ENCODE results near the gene SMC2.

Gene SMC2

DNA sequence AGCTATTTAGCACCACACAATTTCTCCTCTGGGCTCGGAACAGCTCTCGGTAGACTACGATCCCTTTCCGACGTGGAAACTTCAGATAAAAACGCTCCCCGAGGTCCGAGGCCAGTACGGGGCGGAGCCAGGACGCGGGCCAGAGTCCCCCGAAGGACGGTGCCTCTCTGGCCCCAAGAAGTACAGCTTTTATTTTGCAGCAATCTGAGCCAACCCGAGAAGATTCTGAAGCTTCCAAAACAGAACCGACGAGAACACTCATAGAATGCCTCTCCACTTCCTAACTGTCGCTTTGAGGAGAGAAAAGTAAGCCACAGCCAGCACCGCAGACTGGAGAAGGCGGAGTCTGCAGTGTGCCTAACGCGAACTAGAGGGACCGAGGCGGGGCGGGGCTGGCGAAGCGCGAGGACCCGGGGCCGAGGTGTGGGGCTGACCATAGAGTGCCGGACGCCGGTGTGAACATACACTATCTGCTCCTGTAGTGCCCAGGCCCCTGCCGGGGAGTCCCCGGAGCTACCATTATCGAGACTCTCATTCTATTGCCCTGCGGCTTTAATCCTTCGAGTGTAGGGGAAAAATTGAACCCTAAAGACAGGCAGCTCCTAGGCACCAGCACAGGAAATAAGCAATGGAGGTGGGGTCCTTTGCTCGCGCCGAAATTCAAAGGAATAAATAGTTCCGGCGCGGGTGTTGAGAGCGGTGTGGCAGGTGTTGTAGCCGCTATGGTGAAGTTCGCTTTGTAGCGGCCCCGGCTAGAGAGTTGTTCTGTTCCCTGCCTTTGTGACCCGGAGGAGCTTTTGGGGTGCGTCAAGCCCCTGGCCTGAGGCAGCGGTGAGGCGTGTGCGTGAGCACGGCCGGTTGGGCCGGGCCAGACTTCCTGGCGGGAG, at the start of gene SMC2:
Gene SMC2 (plus strand): TSS at position 663 of the 887 bp plus-strand sequence. CDS start 1,076 bp downstream, outside the sequence.
- DNase-seq (ENCODE audit: low read depth in 2 of 2) = peak; percentile 75 to 77

DNA sequence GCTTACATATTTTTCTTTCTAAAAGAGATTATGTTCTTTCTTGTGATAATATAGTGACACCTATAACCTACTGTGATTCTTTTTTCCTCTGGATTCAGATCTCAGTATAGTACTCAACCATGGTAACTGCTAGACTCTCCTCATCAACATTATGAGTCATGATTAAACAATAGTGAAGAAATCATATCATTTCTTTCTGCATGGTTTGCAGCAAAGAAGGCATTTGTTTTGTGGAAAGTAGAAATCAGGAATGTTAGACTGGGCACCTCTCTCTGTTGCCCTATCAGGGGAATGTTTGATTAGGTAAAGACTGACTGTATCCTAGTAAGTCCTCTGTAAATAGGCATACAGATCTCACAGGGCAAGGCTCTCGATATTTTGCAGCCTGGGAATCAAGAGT, 25.6 kb upstream of the SMC2 start:
- DNase-seq (ENCODE audit: low read depth in 2 of 2) = no peak

DNA sequence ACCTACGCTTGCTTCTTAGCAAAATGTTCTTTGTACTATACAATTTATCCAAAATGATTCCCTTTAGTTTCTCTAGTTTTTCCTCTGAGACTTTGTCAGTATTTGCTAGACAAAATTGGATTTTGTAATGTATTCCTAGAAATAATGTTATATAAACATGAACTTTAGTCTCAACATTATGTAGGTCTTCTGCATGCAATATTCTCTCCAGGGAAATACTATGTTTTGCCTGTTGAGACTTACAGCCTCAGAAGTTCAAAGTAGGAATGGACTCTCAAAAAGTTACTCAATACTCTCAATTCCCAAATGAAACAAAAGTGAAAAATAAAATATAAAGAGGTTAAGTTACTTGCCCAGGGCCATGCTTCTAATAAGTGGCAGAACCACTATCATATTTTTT, 24.8 kb upstream of the SMC2 start:
- DNase-seq (ENCODE audit: low read depth in 2 of 2) = no peak

DNA sequence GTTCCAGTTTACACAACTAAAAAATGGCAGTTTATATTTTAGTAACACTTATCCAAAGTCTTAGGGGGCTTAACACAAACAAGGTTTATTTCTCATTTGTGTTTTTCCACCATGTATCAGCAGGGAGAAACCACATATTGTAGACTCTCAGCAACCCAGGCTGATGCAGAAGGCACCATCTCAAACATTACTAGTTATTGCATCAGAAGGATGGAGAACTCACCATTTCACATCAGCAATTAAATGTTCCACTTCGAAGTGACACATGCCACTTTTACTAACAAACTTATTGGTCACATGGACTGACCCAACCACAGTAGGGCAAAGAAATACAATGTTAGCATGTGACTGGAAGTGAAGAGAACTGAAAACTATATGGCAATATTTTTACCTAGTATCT, 22.5 kb upstream of the SMC2 start:
- DNase-seq (ENCODE audit: low read depth in 2 of 2) = no peak

DNA sequence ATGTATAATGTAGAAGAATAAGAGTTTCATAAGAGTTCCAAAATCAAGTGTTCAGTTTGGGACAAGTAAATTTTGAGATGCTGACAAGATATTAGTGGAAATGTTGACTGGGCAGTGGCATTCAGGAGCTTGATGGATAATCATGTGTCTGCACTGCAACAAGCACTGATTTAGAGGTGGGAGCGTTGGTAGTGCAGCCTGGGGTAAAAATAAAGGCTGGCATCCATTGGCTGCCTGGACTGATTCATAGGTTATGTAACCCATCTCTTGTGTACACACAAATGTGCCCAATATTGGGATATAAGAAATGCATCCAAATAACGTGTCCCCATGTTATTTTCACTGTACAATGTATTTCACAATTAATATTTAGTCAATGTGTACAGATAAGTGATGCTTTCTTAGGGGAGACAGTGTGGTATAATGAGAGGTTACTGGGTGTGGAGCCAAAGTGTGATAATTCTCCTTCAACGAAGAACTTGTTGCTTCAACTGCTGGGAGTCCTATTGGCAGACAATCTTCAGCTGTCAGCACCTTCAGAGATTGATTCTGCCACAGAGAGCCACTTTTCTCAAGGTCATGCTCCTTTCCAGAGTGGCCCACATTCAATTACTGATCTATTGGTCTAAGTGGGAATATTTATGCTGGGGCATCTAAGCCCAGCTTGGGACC, 20.9 kb upstream of the SMC2 start:
- no peak for DNase-seq (ENCODE audit: low read depth in 2 of 2)

DNA sequence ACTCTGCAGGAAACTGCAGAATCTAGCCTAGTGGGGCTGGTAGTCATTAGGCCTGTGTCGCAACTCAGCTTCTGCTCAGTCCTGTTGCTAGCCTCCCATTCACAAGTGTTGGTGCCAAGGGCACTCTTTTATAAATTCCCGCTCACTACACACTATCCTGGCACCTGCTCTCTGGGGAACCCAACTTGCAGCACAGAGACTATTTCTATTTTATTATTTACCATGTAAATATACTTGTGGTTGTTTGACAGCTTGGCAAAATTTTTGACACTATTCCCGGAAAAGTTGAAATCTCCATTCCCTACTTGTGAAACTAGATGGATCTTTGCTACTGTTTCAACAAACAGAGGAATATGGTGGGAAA, 20.4 kb upstream of the SMC2 start:
- DNase-seq (ENCODE audit: low read depth in 2 of 2) = no peak

DNA sequence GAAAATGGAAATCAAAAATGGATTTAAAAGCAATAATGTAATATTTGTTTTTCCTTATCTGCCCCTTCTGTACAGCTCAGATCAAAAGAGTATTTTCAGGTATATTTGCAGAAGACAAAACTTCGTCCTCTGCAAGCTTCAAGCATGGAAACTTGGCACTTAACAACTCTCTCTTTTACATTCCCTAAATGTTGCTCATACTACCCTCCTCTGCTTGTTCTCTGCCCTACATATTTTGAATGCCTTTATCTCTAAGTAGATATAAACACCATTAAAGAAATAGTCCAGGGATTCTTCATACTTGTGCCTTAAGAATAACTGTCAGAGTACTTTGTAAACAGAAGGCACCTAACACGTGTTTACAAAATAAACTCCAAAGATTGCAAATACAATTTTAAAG, 19.2 kb upstream of the SMC2 start:
- DNase-seq (ENCODE audit: low read depth in 2 of 2) = peak in 1 of 2 experiments; percentile 40

DNA sequence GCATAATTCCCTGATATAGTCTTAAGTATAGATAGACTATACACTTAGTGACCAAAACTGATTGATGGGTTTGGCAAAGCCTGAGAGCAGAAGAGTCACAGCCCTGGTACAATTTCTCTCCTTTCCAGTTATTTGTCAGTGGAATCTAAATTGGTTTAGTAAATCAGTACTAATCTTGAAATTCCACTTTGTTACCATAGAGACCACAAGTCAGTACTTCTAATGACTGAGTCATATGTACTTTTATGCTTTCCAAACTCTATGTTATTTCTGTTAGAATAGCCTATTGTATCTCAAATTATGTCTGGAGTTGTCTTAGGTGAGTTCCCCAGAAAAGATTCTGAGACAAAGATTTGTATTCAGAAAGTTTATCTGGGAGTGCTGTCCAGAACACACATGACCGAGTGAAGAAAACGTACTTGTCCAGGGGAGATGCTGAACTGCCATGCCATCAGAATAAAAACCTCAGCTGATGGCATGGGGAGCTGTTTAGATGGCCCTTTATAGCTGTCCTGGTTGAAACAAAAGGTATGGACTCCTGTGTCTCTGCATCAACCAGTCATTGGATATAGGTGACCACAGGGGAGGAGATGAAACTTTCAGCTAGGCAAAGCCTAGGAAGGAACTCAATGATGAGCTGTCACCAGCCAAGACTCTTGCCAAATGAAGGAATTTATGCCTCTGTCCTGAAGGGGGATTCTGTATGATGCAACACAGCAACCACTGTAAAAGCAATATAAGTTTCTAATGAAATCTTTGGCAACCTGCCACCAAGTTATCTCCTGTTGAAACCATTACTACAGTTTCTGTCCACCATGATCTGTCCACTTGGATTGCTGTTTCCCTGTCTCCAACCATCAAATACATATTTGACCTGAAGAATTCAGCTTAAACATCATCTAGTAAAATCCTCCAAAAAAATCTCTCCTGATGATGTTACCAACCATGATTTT, 18.0 kb upstream of the SMC2 start:
- DNase-seq (ENCODE audit: low read depth in 2 of 2) = peak; percentile 68 to 75

DNA sequence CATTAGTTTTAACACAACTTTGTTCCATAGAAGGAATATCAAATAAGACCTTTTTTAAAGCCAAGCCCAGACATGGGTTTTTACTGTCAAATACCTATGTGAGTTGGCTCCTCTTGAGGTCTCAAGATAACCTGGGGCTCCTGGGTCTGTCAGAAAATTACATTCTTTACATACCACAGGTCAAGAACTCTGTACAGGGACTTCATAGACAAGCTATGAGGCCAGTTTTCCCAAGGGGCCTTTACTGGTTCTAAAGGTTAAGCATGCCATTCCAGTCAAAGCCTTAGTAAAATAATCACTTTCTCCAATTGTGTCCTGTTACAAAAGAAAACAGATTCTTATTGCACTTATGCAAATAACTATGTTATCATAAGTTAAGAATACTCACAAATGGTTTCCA, 15.5 kb upstream of the SMC2 start:
- DNase-seq (ENCODE audit: low read depth in 2 of 2) = no peak

DNA sequence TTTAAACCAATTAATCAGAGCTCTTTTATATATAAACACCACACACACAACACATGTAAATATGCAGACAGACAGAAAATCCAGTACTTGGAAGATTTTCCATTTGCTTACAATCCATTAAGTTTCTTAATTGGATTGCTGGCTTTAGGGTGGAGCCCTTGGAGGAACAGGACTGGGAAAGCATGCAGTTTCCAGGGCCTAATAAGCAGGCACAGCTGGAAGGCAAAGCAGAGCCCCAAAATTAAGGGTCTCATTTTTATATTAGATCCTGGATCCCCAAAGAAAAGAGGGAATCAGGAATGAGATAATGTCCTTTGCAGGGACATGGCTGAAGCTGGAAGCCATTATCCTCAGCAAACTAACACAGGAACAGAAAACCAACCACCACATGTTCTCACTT, 13.1 kb upstream of the SMC2 start:
- DNase-seq (ENCODE audit: low read depth in 2 of 2) = no peak

DNA sequence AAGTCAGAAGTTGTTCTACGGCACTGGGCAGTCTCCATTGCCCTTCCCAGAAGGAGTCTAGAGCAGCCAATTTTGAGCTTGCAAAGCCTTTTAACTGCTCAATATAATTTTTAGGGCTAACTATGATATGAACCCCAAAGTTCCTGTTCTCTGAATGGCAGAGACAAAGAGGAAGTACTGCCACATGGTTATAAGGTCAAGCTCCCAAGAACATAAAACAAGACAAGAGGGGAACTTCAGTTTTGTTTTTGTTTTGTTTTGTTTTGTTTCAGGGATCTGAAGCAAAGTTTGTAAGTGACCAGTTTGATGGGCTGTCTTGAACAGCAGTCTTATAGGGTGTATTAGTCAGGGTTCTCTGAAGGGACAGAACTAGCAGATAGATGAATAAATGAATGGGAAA, 11.9 kb upstream of the SMC2 start:
- DNase-seq (ENCODE audit: low read depth in 2 of 2) = no peak

DNA sequence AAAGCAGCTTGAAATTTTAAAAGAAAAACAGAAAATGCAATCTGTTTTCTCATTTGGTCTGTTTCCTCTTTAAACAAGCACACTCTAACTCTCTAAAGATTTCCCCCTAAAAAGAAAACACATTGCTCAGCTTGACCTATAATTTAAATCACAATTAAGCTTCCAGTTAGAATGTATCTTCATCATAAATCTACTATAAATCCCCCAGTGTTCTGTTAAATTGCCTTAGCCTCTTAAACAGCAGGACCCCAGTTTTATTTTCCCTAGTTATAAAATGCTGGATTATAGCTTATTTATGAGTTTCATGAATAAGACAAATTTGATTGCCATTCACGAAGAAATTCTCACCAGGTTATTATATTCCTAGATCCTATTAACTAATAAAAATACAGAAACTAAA, 8.6 kb upstream of the SMC2 start:
- DNase-seq (ENCODE audit: low read depth in 2 of 2) = no peak

DNA sequence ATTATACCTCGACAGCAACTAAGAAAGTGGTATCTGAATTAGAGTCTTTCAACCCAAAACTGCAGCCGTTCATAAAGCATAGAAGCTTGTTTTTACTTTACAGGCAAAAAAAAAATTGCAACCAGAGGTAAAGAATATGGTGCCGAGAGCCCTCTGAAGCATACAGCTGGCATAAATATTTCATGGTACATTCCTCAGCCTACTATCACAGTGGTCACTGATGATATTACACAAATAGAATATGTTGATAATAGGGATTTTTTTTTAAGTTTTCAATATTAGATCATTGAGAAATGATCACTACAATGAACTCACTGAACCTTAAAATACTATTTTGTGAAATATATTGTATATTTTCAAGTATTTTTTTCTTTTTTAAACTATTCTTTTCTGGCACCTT, 6.2 kb upstream of the SMC2 start:
- no peak for DNase-seq (ENCODE audit: low read depth in 2 of 2)

DNA sequence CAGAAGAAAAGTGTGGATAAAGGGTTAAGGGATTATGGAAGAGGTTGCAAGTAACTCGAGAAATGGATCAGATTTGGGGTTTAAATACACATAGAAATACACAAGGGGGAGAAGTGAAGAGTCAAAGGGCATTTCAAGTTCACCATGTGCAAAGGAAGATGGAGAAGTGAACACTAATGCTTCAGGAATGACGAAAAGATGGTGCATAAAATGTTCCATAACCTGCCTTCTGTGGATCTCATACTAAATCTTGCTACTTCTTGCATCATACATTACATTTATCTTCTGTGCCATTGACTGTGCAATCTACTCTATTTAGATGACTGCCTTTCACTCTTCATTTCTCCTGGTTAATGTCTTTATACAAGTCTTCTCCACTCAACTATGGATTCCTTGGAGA, 5.7 kb upstream of the SMC2 start:
- no peak for DNase-seq (ENCODE audit: low read depth in 2 of 2)

DNA sequence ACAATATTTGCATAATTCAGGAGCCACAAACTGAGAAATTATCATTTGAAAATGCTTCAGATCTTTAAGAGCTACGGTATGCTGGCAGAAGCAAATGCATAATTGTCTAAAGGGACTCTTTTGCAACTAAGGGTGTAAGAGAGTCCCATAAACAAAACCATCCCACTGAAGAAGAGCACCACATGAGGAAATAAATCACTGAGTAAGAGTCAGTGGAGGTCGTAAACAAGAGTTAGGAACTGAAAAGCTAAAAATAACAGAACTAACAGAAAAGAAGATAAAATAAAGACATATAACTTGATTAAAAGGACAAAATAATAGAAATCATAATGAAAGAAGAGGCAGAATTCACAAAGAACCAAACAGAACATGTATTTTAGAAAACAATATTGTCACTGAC, 3.5 kb upstream of the SMC2 start:
- DNase-seq (ENCODE audit: low read depth in 2 of 2) = no peak

DNA sequence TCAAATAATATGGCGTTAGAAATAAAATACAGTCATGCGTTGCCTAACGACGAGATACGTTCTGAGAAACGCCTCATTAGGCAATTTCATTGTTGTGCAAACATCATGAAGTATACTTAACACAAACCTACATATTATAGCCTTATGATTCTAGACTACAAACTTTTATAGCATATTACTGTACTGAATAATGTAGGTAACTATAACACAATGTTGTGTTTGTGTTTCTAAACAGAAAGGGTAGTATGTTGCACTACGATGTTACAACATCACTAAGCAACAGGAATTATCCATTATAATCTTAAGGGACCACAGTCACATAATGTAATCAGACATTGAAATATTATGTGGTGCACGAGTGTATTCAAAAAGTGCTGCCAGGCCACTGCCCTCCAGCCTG, 3.0 kb upstream of the SMC2 start:
- no peak for DNase-seq (ENCODE audit: low read depth in 2 of 2)

DNA sequence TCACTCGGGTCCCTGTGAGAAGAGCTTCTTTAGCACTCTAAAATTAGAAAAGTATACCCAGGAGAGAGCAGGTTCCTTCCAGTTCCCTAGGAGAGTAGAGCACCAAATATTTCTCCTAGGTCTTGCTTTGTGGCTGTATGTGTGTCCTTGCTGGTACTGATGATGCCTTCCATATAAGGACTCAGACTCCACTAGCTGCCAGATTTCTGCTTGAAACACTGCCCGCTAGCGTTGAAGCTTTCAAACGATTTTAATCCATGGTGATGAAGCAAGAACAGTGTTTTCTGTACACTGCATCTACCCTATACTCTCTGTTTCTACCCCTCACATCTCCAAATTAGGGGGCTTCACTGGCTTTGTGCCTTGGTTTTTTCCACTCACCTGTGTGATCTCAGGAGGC, 2.4 kb upstream of the SMC2 start:
- DNase-seq (ENCODE audit: low read depth in 2 of 2) = no peak

DNA sequence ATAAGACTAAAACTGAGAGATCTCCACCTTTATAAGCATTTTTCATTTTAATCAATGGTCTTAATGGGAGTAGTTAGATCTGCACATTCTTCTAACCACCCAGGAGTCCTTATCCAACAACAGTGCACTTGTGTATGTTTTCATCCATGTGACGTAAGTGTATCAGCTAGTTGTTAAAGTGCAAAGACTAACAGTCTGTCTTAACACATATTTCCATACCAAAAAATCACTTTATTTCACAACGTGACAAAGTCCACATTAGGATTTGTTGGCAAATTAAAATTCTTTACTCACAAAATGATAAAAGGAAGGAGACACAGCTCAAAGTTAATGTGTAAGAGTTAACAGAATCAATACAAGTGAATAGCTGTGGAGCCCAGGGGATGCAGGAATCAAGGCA, 1.9 kb upstream of the SMC2 start:
- DNase-seq (ENCODE audit: low read depth in 2 of 2) = no peak

DNA sequence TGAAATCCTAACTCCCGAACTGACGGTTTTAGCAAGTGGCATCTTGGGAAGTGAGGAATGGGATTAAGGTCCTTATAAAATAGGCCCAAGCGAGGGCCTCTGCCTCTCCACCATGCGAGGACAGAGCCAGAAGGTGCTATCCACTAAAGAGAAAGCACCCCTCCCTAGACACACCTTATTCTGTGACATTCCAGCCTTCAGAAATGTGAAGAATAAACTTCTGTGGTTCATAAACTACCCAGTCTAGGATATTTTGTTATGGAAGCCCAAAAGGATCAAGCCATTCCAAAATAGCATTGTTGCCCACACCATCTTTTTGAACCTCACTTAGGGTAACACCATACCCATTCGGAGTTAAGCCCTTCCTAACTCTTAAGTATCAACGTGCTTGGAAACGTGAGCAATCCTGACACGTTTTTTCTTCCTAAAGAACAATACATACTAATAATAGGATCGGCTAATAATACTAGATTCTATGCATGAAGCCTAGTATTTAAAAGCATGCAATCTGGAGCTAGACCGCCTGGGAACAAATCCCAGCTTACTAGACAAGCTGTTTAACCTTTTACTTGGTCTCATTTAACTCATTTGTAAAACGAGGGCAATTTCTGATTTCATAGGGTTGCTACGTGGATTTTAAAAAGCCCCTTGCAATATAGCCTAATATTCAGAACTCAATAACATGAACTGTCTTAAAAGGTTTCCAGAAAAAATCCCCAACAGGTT, 1.1 kb upstream of the SMC2 start:
- DNase-seq (ENCODE audit: low read depth in 2 of 2) = no peak

DNA sequence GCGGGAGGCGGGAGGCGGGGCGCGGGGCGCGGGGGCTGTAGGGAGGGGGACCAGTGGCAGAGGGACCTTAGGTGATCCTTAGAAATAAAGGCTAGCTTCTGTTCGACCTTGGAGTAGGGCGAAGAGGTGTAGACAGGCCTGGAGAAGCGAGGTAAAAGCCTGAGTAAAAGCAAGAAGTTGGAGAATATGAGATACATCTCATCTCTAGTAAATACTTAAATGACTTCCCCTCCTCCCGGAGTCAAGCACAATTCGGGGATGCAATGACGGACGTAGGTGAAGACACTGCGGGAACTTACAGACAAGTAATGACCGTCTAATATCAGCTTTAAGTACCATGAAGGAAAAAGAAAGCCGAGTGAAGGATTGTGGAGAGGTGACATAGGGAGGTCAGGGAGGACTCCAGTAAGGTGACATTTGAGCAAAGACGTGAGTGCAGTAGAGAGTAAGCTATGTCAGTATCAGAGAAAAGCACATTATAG, 466 bp downstream of the SMC2 start:
- DNase-seq (ENCODE audit: low read depth in 2 of 2) = no peak

DNA sequence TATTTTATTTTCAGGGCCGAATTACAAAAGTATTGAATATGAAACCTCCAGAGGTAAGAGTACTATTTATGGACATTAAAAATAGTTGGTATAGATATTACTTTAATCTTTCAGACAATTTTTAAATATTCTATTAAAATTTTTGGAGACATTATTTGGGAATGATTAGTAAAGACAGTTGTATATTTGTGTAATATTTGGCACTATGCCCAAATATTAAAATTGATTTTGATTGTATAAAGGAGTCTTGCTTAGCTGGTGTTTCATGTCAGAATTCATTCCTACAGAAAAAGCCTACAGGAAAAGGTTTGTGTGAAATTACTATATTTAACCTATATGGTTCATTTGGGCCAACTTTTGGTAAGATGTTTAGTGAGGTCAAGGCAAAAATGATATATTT, 5.5 kb downstream of the SMC2 start:
- DNase-seq (ENCODE audit: low read depth in 2 of 2) = no peak

Data from fibroblast of skin of left biceps (primary cell).